Activated CD4-positive, alpha-beta T cell treated with anti-CD3 and anti-CD28 coated beads, Interleukin-2, amount 50 U/mL, for 48 hours (primary cell): ENCODE results near the gene SULT1C4.

Experiments used
- DNase-seq, 2 experiments: peaks; one replicate each; pipeline ENCODE4 v3.0.0-alpha.2; 2020

Gene SULT1C4

GRCh38 chr2:108376774-108377173 lies 980 bp upstream of the SULT1C4 start:
- DNase-seq: no peak

GRCh38 chr2:108377401-108377800 lies 353 bp upstream of the SULT1C4 start:
- no peak for DNase-seq

- no peak for DNase-seq
These were observed 1.1 kb downstream of the SULT1C4 start for GRCh38 chr2:108378851-108379250.

GRCh38 chr2:108382196-108382595 lies 4.4 kb downstream of the SULT1C4 start:
- DNase-seq: no peak

GRCh38 chr2:108383146-108383830 lies 5.5 kb downstream of the SULT1C4 start:
- no peak for DNase-seq

- DNase-seq: no peak
These were observed 7.1 kb downstream of the SULT1C4 start for GRCh38 chr2:108384662-108385393.

- no peak for DNase-seq
These were observed 7.8 kb downstream of the SULT1C4 start for GRCh38 chr2:108385411-108386071.

- DNase-seq: no peak
These were observed 10.3 kb downstream of the SULT1C4 start for GRCh38 chr2:108388045-108388444.

- no peak for DNase-seq
These were observed 12.6 kb downstream of the SULT1C4 start for GRCh38 chr2:108390340-108390739.

GRCh38 chr2:108392029-108392428 lies 14.3 kb downstream of the SULT1C4 start:
- DNase-seq: no peak

GRCh38 chr2:108393197-108393596 lies 15.4 kb downstream of the SULT1C4 start:
- no peak for DNase-seq

- no peak for DNase-seq
These were observed 17.4 kb downstream of the SULT1C4 start for GRCh38 chr2:108395155-108395554.

GRCh38 chr2:108396845-108397244 lies 19.1 kb downstream of the SULT1C4 start:
- peak in 1 of 2 experiments; percentile 9 for DNase-seq

- no peak for DNase-seq
These were observed 21.7 kb downstream of the SULT1C4 start for GRCh38 chr2:108399479-108399878.

- DNase-seq: no peak
These were observed 24.0 kb downstream of the SULT1C4 start for GRCh38 chr2:108401800-108402199.

GRCh38 chr2:108403494-108403893 lies 25.7 kb downstream of the SULT1C4 start:
- no peak for DNase-seq

GRCh38 chr2:108404784-108405397 lies 27.1 kb downstream of the SULT1C4 start:
- no peak for DNase-seq

GRCh38 chr2:108407864-108408729 lies 30.3 kb downstream of the SULT1C4 start:
- DNase-seq: no peak

GRCh38 chr2:108409768-108410167 lies 32.0 kb downstream of the SULT1C4 start:
- DNase-seq: no peak

GRCh38 chr2:108412995-108413710 lies 35.4 kb downstream of the SULT1C4 start:
- no peak for DNase-seq

- no peak for DNase-seq
These were observed 35.9 kb downstream of the SULT1C4 start for GRCh38 chr2:108413711-108414095.
